Uterus (tissue), 2 donors: ENCODE measurements around the gene ETDA.

ENCODE experiments used
- CTCF ChIP-seq, 4 experiments: fragments of 200-600 bp in 2 of 4; fragments of 450-650 bp in 2 of 4; sonication (generic) in 2 of 4; IDR thresholded peaks; one replicate each; pipeline ENCODE4 v1.5.1; 2016 to 2019; ENCODE audit warnings: antibody characterized with exemption in 4 of 4, mild to moderate bottlenecking in 2 of 4, moderate library complexity in 1 of 4
- POLR2A ChIP-seq, 2 donors: fragments of 450-650 bp; IDR thresholded peaks; one replicate each; pipeline ENCODE4 v1.6.1; 2016; ENCODE audit warnings: antibody characterized with exemption in 2 of 2, mild to moderate bottlenecking in 1 of 2, moderate library complexity in 1 of 2

GRCh38 chrX:135264206-135264605, 12.3 kb downstream of the ETDA start:
- TF ChIP-seq POLR2A (IDR thresholded peaks at IDR 0.05) (no peak), CTCF (IDR thresholded peaks at IDR 0.05) (no peak)
